GM23248 (cell line): ENCODE results near the gene TYROBP. TPM values are rescaled to one million over a fixed set of nuclear protein-coding genes. Genes with fewer than 3 reads are reported as not detected.
"Not testable (repeated sequence)": the region's sequence is repeated elsewhere in the genome, so short reads cannot be mapped to it uniquely, and the experiment has no call there.

ENCODE experiments used
- DNase-seq: peaks from one replicate; pipeline ENCODE4 v3.0.0-alpha.2; 2015
- H2AFZ ChIP-seq: fragments of 200-600 bp; sonication (generic); 2 replicates; pipeline ENCODE4 v1.6.1; 2016; ENCODE audit warnings: antibody characterized with exemption
- H3F3A ChIP-seq: fragments of 200-600 bp; sonication (generic); 2 replicates; pipeline ENCODE4 v1.6.1; 2016; ENCODE audit warnings: mild to moderate bottlenecking, antibody characterized with exemption, mixed run types; ENCODE audit not compliant: insufficient read depth
- H3K27ac ChIP-seq: fragments of 200-600 bp; sonication (generic); 2 replicates; pipeline ENCODE4 v1.5.1; 2016; ENCODE audit warnings: mild to moderate bottlenecking
- H3K27me3 ChIP-seq: fragments of 200-600 bp; sonication (generic); replicated peaks from 2 replicates; pipeline ENCODE4 v1.6.1; 2016; ENCODE audit warnings: mild to moderate bottlenecking; ENCODE audit not compliant: insufficient read depth
- H3K36me3 ChIP-seq: fragments of 200-600 bp; sonication (generic); 2 replicates; pipeline ENCODE4 v1.6.1; 2016; ENCODE audit warnings: low read depth, mild to moderate bottlenecking
- H3K4me1 ChIP-seq: fragments of 200-600 bp; sonication (generic); 2 replicates; pipeline ENCODE4 v1.6.1; 2016; ENCODE audit warnings: mild to moderate bottlenecking; ENCODE audit not compliant: insufficient read depth
- H3K4me2 ChIP-seq: fragments of 200-600 bp; sonication (generic); one replicate; pipeline ENCODE4 v1.6.1; 2016; ENCODE audit warnings: mild to moderate bottlenecking; ENCODE audit not compliant: unreplicated experiment
- H3K4me3 ChIP-seq: fragments of 200-600 bp; sonication (generic); 2 replicates; pipeline ENCODE4 v1.5.1; 2016; ENCODE audit warnings: mild to moderate bottlenecking
- H3K79me2 ChIP-seq: fragments of 200-600 bp; sonication (generic); 2 replicates; pipeline ENCODE4 v1.6.1; 2016; ENCODE audit warnings: mild to moderate bottlenecking; ENCODE audit not compliant: insufficient read depth
- H3K9ac ChIP-seq: fragments of 200-600 bp; sonication (generic); 2 replicates; pipeline ENCODE4 v1.6.1; 2016; ENCODE audit warnings: mild to moderate bottlenecking
- H3K9me2 ChIP-seq: fragments of 200-600 bp; sonication (generic); 2 replicates; pipeline ENCODE4 v1.6.1; 2016; ENCODE audit warnings: mixed run types, mild to moderate bottlenecking, moderate library complexity; ENCODE audit not compliant: insufficient read depth
- H3K9me3 ChIP-seq: fragments of 200-600 bp; sonication (generic); one replicate; pipeline ENCODE4 v1.6.1; 2017; ENCODE audit warnings: low read depth
- H4K20me1 ChIP-seq: fragments of 200-600 bp; sonication (generic); 2 replicates; pipeline ENCODE4 v1.6.0; 2016; ENCODE audit not compliant: insufficient read depth
- EZH2 ChIP-seq: fragments of 200-600 bp; sonication (generic); IDR thresholded peaks from 2 replicates; pipeline ENCODE4 v1.6.1; 2018; ENCODE audit warnings: antibody characterized with exemption, mild to moderate bottlenecking; ENCODE audit not compliant: insufficient read depth, poor library complexity, severe bottlenecking
- EZH2phosphoT487 ChIP-seq: fragments of 200-600 bp; sonication (generic); IDR thresholded peaks from 2 replicates; pipeline ENCODE4 v1.6.1; 2018; ENCODE audit warnings: antibody characterized with exemption, moderate library complexity, mild to moderate bottlenecking, low read depth; ENCODE audit not compliant: insufficient read depth
- WGBS, 2 experiments: methylation state at CpG; one replicate each; pipeline ENCODE4 v1.1.6; 2015 to 2017; ENCODE audit warnings: low lambda C conversion rate in 2 of 2, low coverage in 1 of 2; ENCODE audit errors: missing lambda C conversion rate in 2 of 2; 5-methylcytosine and 5-hydroxymethylcytosine counted together
- in situ Hi-C: fragments of 300-500 bp; cut with MboI; formaldehyde crosslinking; loops from 2 replicates; pipeline ENCODE4 v1.15.0; 2020
- polyA plus RNA-seq: library from polyadenylated mRNA; unstranded; fragments of >200 nt; fragmentation: Nextera tagmentation; extraction: Ambion mirVana; gene quantifications from 2 replicates; pipeline ENCODE4 v1.2.1, GENCODE V29; 2016
- total RNA-seq: library from RNA; depleted of rRNA; stranded (reverse); fragments of >200 nt; shearing (Covaris generic); gene quantifications from 2 replicates; pipeline ENCODE4 v1.2.3, GENCODE V29; 2014

TYROBP gene
- total and polyA plus RNA-seq, 2 experiments from 2014 or later: not detected

DNA sequence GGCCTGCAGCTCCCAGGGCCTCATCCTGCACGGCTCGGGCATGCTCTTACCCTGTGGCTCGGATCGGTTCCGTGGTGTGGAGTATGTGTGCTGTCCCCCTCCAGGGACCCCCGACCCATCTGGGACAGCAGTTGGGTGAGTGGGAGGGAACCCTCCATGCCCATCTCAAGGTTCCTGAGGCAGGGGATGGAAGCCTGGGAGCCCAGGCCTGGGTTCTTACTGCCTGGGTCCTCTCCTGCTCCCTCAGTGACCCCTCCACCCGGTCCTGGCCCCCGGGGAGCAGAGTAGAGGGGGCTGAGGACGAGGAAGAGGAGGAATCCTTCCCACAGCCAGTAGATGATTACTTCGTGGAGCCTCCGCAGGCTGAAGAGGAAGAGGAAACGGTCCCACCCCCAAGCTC, 36.5 kb downstream of the TYROBP start:
- no peaks in the 10 kb centered on the region for H3K36me3 ChIP-seq
- no peaks in the 10 kb centered on the region for H3K9me2 ChIP-seq
- H3K27ac ChIP-seq: no peak overlapping the region
- WGBS, 2 experiments: 48 to 53% methylated on average over 12 of the region's 12 CpGs
- H4K20me1 ChIP-seq: no peaks in the 10 kb centered on the region
- no peak for DNase-seq
- no peak overlapping the region for H2AFZ ChIP-seq
- in situ Hi-C loops: no loop called here
- H3K4me3 ChIP-seq: no peak overlapping the region
- H3F3A ChIP-seq: no peaks in the 10 kb centered on the region
- H3K79me2 ChIP-seq: no peaks in the 10 kb centered on the region
- H3K4me1 ChIP-seq: no peaks in the 10 kb centered on the region
- no peak for TF ChIP-seq EZH2
- TF ChIP-seq EZH2phosphoT487: no peak
- no peaks in the 10 kb centered on the region; the same call in 1 of the 2 replicates for H3K27me3 ChIP-seq
- H3K9me3 ChIP-seq: no peaks in the 10 kb centered on the region
- no peak overlapping the region for H3K9ac ChIP-seq
- no peak overlapping the region for H3K4me2 ChIP-seq

DNA sequence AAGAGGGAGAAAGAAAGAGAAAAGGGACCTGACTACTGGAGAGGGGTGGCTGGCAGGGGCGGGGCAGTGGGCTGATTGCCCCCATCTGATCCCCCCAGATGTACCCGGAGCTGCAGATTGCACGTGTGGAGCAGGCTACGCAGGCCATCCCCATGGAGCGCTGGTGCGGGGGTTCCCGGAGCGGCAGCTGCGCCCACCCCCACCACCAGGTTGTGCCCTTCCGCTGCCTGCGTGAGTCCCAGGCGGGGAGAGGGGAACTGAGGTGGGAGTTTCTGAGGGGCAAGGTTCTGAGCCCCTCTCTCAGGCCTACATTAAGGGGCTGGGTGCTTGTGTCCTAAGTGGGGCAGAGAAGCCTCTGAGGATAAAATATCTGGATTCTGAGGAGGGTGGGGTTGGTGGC, 37.3 kb downstream of the TYROBP start:
- Histone ChIP-seq H3K9ac (no peak overlapping the region), H3K9me3 (no peaks in the 10 kb centered on the region), H3K27me3 (no peaks in the 10 kb centered on the region; the same call in 1 of the 2 replicates), H3F3A (no peaks in the 10 kb centered on the region), H3K4me1 (no peaks in the 10 kb centered on the region), H3K36me3 (no peaks in the 10 kb centered on the region), H3K4me2 (no peak overlapping the region), H3K9me2 (no peaks in the 10 kb centered on the region), H3K79me2 (no peaks in the 10 kb centered on the region), H3K27ac (no peak overlapping the region), H2AFZ (no peak overlapping the region), H4K20me1 (no peaks in the 10 kb centered on the region), H3K4me3 (no peak overlapping the region)
- 68 to 84% methylated on average over 8 to 12 of the region's 12 CpGs for WGBS, 2 experiments
- TF ChIP-seq EZH2phosphoT487 (no peak), EZH2 (no peak)
- in situ Hi-C loops: no loop called here
- DNase-seq: no peak

DNA sequence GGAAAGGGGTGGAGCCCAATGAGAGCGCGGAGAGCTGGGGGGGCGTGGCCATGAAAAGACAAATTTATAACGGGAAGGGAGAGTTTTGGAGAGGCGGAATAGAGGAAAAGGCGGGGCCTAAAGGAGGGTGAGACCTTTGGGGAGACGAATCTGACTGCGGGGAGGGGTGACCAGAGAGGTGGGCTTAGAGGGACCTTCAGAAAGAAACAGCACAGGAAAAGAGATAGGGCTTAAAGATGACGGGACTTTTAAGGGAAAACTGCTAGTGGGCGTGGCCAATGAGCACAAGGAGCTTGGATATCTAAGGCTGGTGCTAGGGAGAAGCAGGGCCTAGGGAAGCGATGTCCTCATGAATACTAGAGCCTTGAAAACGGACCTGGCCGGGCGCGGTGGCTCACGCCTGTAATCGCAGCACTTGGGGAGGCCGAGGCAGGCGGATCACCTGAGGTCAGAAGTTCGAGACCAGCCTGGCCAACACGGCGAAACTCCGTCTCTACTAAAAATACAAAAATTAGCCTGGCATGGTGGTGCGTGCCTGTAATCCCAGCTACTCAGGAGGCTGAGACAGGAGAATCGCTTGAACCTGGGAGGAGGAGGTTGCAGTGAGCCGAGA, 37.9 kb downstream of the TYROBP start:
- H3K27me3 ChIP-seq, H3K36me3 ChIP-seq, H3K9ac ChIP-seq, H2AFZ ChIP-seq, H4K20me1 ChIP-seq, H3K4me1 ChIP-seq, H3K79me2 ChIP-seq, H3K9me2 ChIP-seq, H3K27ac ChIP-seq, in situ Hi-C loops, H3F3A ChIP-seq, H3K9me3 ChIP-seq: not testable (repeated sequence)
- peak; percentile 52 for DNase-seq
- whole genome bisulfite sequencing, 2 experiments: 45 to 48% methylated on average over 26 of the region's 26 CpGs
- Histone ChIP-seq H3K4me3 (peak overlapping the region; percentile 63; the same call in 1 of the 2 replicates), H3K4me2 (peak overlapping the region; percentile 61)

DNA sequence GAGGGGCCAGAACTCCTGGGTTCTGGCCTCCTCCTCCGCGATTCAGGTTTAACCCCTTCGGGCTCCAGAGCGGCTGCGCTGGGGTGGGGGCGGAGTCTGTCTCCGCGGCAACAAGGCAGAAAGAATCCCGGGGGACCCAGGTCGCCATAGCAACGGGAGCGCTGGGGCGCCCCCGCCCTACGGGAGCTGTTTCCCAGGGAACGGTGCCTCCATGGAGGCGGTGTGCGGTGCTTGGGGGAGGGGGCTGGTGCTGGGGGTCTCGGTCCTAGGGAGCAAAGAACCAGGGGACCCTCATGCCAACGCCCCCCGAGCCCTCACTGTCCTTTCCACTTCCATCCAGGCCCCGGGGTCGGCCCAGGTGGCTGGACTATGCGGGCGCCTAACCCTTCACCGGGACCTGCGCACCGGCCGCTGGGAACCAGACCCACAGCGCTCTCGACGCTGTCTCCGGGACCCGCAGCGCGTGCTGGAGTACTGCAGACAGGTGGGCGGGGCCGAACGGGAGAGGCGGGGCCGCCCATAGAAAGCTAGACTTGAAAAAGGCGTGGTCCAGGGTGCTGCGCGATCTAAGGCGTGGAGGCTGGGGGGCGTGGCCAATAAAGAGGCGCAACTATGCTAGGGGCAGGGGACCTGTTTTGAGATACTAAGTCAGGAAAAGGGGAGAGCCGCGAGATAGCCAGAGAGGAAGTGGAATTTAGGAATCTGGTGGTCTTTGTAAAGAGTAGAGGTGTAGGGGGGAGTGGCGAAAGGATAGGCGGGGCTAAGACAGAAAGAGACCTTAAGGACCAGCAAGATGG, 38.6 kb downstream of the TYROBP start:
- Histone ChIP-seq H3K36me3 (no peaks in the 10 kb centered on the region), H3F3A (no peaks in the 10 kb centered on the region), H3K4me1 (no peaks in the 10 kb centered on the region), H3K9me2 (no peaks in the 10 kb centered on the region), H3K79me2 (no peaks in the 10 kb centered on the region), H3K9ac (no peak overlapping the region), H3K27ac (no peak overlapping the region), H3K27me3 (no peaks in the 10 kb centered on the region; the same call in 1 of the 2 replicates), H3K4me2 (peak overlapping the region; percentile 61), H2AFZ (0 out of 2 replicates have a peak overlapping the region, but pooled peaks have one; percentile 52), H3K9me3 (no peaks in the 10 kb centered on the region), H3K4me3 (peak overlapping the region; percentile 63), H4K20me1 (no peaks in the 10 kb centered on the region)
- no peak for TF ChIP-seq EZH2
- TF ChIP-seq EZH2phosphoT487: no peak
- WGBS, 2 experiments: 2 to 4% methylated on average over 51 of the region's 51 CpGs
- in situ Hi-C loops: no loop called here
- peak; percentile 85 for DNase-seq
